H1 (cell line): ENCODE data around the gene LGALS9. TPM values are rescaled to one million over a fixed set of nuclear protein-coding genes. Genes with fewer than 3 reads are reported as not detected.

Experiments
- CTCF ChIA-PET: fragments of 300-600 bp; sonication (Branson Sonifier 250); formaldehyde crosslinking; loops from one replicate; lab custom pipeline; 2021; ENCODE audit not compliant: partially characterized antibody; lab: Charles Lee
- POLR2A ChIA-PET: fragments of 300-600 bp; sonication (Branson Sonifier 250); formaldehyde crosslinking; loops from one replicate; lab custom pipeline; 2021; ENCODE audit warnings: inconsistent platforms; ENCODE audit not compliant: partially characterized antibody; lab: Charles Lee
- DNase-seq, 2 experiments: peaks; one replicate each; pipeline versions ENCODE4 v3.0.0 to v3.0.0-alpha.2; 2010 to 2022; ENCODE audit warnings: low spot score in 2 of 2, low read depth in 1 of 2, mixed read lengths in 1 of 2
- FAIRE-seq: peaks from 2 replicates; lab custom pipeline; 2011; peaks lifted over from hg19 to GRCh38; lab: Jason Lieb, UNC
- H2AFZ ChIP-seq: 2 replicates; pipeline ENCODE4 v1.8.1; 2012; ENCODE audit warnings: low read length, inconsistent platforms
- H2AK5ac ChIP-seq: 2 replicates; pipeline ENCODE4 v1.6.1; 2013; ENCODE audit warnings: low read depth, low read length
- H2BK120ac ChIP-seq: replicated peaks from 2 replicates; pipeline ENCODE3; 2013; ENCODE audit warnings: low read depth, low read length, inconsistent platforms
- H2BK12ac ChIP-seq: 2 replicates; pipeline ENCODE4 v1.6.1; 2013; ENCODE audit warnings: low read depth, low read length
- H2BK15ac ChIP-seq: 2 replicates; pipeline ENCODE4 v1.6.1; 2013; ENCODE audit warnings: low read length
- H2BK20ac ChIP-seq: 2 replicates; pipeline ENCODE4 v1.6.1; 2013; ENCODE audit warnings: low read length
- H2BK5ac ChIP-seq: 2 replicates; pipeline ENCODE4 v1.6.1; 2013; ENCODE audit warnings: low read depth, low read length
- H3K14ac ChIP-seq: 2 replicates; pipeline ENCODE4 v1.6.1; 2013; ENCODE audit warnings: inconsistent platforms; ENCODE audit not compliant: insufficient read length
- H3K18ac ChIP-seq: 2 replicates; pipeline ENCODE4 v1.6.1; 2013; ENCODE audit warnings: low read length; ENCODE audit errors: extremely low read depth
- H3K23ac ChIP-seq: 2 replicates; pipeline ENCODE4 v1.6.1; 2013; ENCODE audit warnings: inconsistent platforms; ENCODE audit not compliant: insufficient read length
- H3K23me2 ChIP-seq: 2 replicates; pipeline ENCODE4 v1.6.1; 2013; ENCODE audit warnings: low read depth, low read length
- H3K27ac ChIP-seq: 2 replicates; pipeline ENCODE4 v1.6.1; 2011; ENCODE audit warnings: low read depth, low read length, inconsistent platforms
- H3K27me3 ChIP-seq, 4 experiments: replicated peaks in 1 of 4; 1 replicate in 1 of 4; 2 replicates in 3 of 4; pipeline versions ENCODE4 v1.6.1 to v1.8.1; 2011 to 2013; ENCODE audit warnings: low read length in 3 of 4, mild to moderate bottlenecking in 3 of 4, inconsistent platforms in 2 of 4, mixed read lengths in 2 of 4, moderate library complexity in 1 of 4; ENCODE audit not compliant: control insufficient read depth in 3 of 4, insufficient read depth in 3 of 4; ENCODE audit errors: extremely low read depth in 1 of 4
- H3K36me3 ChIP-seq, 4 experiments: 2 replicates each; pipeline versions ENCODE4 v1.6.1 to v1.8.1; 2011 to 2013; ENCODE audit warnings: mild to moderate bottlenecking in 4 of 4, low read length in 3 of 4, moderate library complexity in 2 of 4, control low read depth in 1 of 4, inconsistent platforms in 1 of 4; ENCODE audit not compliant: insufficient read depth in 4 of 4, control insufficient read depth in 2 of 4
- H3K4ac ChIP-seq: replicated peaks from 2 replicates; pipeline ENCODE3; 2013; ENCODE audit warnings: low read length, low read depth, mixed read lengths, inconsistent platforms; ENCODE audit not compliant: insufficient read length
- H3K4me1 ChIP-seq, 4 experiments: replicated peaks in 1 of 4; 1 replicate in 1 of 4; 2 replicates in 3 of 4; pipeline versions ENCODE4 v1.6.1 to v1.8.1; 2011 to 2013; ENCODE audit warnings: low read length in 3 of 4, inconsistent platforms in 2 of 4, mixed read lengths in 1 of 4; ENCODE audit not compliant: insufficient read depth in 4 of 4, control insufficient read depth in 3 of 4
- H3K4me2 ChIP-seq, 2 experiments: 2 replicates each; pipeline versions ENCODE4 v1.6.1 to v1.8.1; 2011 to 2013; ENCODE audit warnings: low read depth in 2 of 2, low read length in 2 of 2, control low read depth in 1 of 2, inconsistent platforms in 1 of 2, mild to moderate bottlenecking in 1 of 2; ENCODE audit not compliant: insufficient read depth in 1 of 2
- H3K4me3 ChIP-seq, 4 experiments: fragments of 200-600, 300-600 bp in 1 of 4; sonication (generic), shearing (Covaris generic), sonication (Bioruptor Twin) in 1 of 4; 2 replicates each; pipeline versions ENCODE4 v1.5.1 to v1.8.1; 2011 to 2016; ENCODE audit warnings: low read length in 4 of 4, low read depth in 3 of 4, control low read depth in 2 of 4, inconsistent platforms in 2 of 4, mild to moderate bottlenecking in 2 of 4, mixed read lengths in 1 of 4, moderate library complexity in 1 of 4; ENCODE audit not compliant: insufficient read depth in 2 of 4; ENCODE audit errors: extremely low read depth in 1 of 4
- H3K56ac ChIP-seq: replicated peaks from 2 replicates; pipeline ENCODE3; 2013; ENCODE audit warnings: low read depth, mild to moderate bottlenecking, mixed read lengths, low read length, inconsistent platforms; ENCODE audit not compliant: insufficient read length
- H3K79me1 ChIP-seq: 2 replicates; pipeline ENCODE4 v1.6.1; 2013; ENCODE audit warnings: low read depth, low read length, control low read depth
- H3K79me2 ChIP-seq, 2 experiments: 2 replicates each; pipeline versions ENCODE4 v1.6.1 to v1.8.1; 2012 to 2013; ENCODE audit warnings: low read length in 2 of 2, mild to moderate bottlenecking in 2 of 2, inconsistent platforms in 1 of 2; ENCODE audit not compliant: insufficient read depth in 2 of 2, control insufficient read depth in 1 of 2
- H3K9ac ChIP-seq, 4 experiments: replicated peaks in 1 of 4; 1 replicate in 1 of 4; 2 replicates in 3 of 4; pipeline versions ENCODE4 v1.6.1 to v1.8.1; 2011 to 2013; ENCODE audit warnings: low read depth in 3 of 4, low read length in 3 of 4, control low read depth in 2 of 4, mild to moderate bottlenecking in 2 of 4, moderate library complexity in 2 of 4, inconsistent platforms in 1 of 4; ENCODE audit errors: extremely low read depth in 1 of 4
- H3K9me3 ChIP-seq, 2 experiments: 2 replicates each; pipeline versions ENCODE4 v1.6.1 to v1.8.1; 2012 to 2013; ENCODE audit warnings: mild to moderate bottlenecking in 2 of 2, moderate library complexity in 2 of 2, control low read depth in 1 of 2, inconsistent platforms in 1 of 2, low read depth in 1 of 2, low read length in 1 of 2, mixed read lengths in 1 of 2; ENCODE audit not compliant: insufficient read depth in 2 of 2
- H4K20me1 ChIP-seq, 2 experiments: replicated peaks in 1 of 2; 2 replicates each; pipeline versions ENCODE3 to v1.8.1; 2011 to 2013; ENCODE audit warnings: inconsistent platforms in 2 of 2, low read length in 2 of 2, mild to moderate bottlenecking in 1 of 2; ENCODE audit not compliant: insufficient read depth in 2 of 2, control insufficient read depth in 1 of 2
- H4K5ac ChIP-seq: 2 replicates; pipeline ENCODE4 v1.6.1; 2013; ENCODE audit warnings: low read length, low read depth, mixed read lengths, inconsistent platforms; ENCODE audit not compliant: insufficient read length
- H4K8ac ChIP-seq: 2 replicates; pipeline ENCODE4 v1.8.0; 2013; ENCODE audit warnings: mild to moderate bottlenecking, moderate library complexity, low read length, inconsistent platforms; ENCODE audit not compliant: insufficient read depth; ENCODE audit errors: extremely low read depth
- H4K91ac ChIP-seq: replicated peaks from 2 replicates; pipeline ENCODE3; 2013; ENCODE audit warnings: low read length, mixed read lengths, inconsistent platforms; ENCODE audit not compliant: insufficient read length
- ATF2 ChIP-seq: IDR thresholded peaks from 2 replicates; pipeline ENCODE4 v1.6.1; 2012; ENCODE audit warnings: low read length, inconsistent platforms
- BACH1 ChIP-seq: IDR thresholded peaks from 2 replicates; pipeline ENCODE4 v1.6.1; 2012; ENCODE audit warnings: low read length, improper control_type of control experiment
- E2F6 ChIP-seq: IDR thresholded peaks from 2 replicates; pipeline ENCODE4 v1.6.1; 2012; ENCODE audit warnings: inconsistent platforms
- SAP30 ChIP-seq: fragments of 300-600 bp; sonication (generic); IDR thresholded peaks from 2 replicates; pipeline ENCODE4 v1.7.1; 2012; ENCODE audit warnings: low read length, moderate library complexity, mild to moderate bottlenecking, inconsistent platforms; ENCODE audit not compliant: insufficient read depth, insufficient replicate concordance
- TAF7 ChIP-seq: optimal IDR thresholded peaks from 2 replicates; pipeline ENCODE3; 2011; ENCODE audit warnings: low read depth, mild to moderate bottlenecking, inconsistent platforms, low read length, moderate library complexity, borderline replicate concordance
- WGBS, 2 experiments: shearing (Covaris generic) in 1 of 2; methylation state at CpG; one replicate each; pipeline versions ENCODE4 v1.1.6 to v1.1.7; 2013 to 2015; ENCODE audit warnings: low lambda C conversion rate in 2 of 2, mixed read lengths in 2 of 2, inconsistent platforms in 1 of 2, low coverage in 1 of 2, missing lambda C conversion rate in 1 of 2; ENCODE audit not compliant: insufficient replicate concordance in 2 of 2, insufficient coverage in 1 of 2, insufficient read length in 1 of 2; ENCODE audit errors: extremely low coverage in 1 of 2, missing lambda C conversion rate in 1 of 2; 5-methylcytosine and 5-hydroxymethylcytosine counted together
- polyA plus RNA-seq, 7 experiments: library from polyadenylated mRNA; depleted of rRNA in 3 of 7; stranded (reverse) in 5 of 7; unstranded in 2 of 7; fragments of >200 nt in 5 of 7; fragments of 200-250 nt in 2 of 7; gene quantifications; 1 replicate in 5 of 7; 2 replicates in 1 of 7; 4 replicates in 1 of 7; pipeline versions ENCODE4 v1.2.1 to v1.2.3, GENCODE V29; 2011 to 2013; ENCODE audit warnings: missing spikeins in 2 of 7, mixed read lengths in 2 of 7
- total RNA-seq: library from RNA; stranded (reverse); fragmentation: NEBNext Ultra II Directional; extraction: Animal tissue kit (Norgen Biotek cat#: 25700); gene quantifications from 2 replicates; pipeline ENCODE4 v1.2.1, GENCODE V29; 2021

LGALS9 gene
- total and polyA plus RNA-seq, 2 of the 8 experiments (the other 6 are each of a cell fraction or from before 2014, with no cell fraction given): 0.95 to 1.7 TPM

- Histone ChIP-seq H2BK15ac (no peak overlapping the region), H2BK12ac (no peak overlapping the region), H2BK20ac (no peak overlapping the region), H4K8ac (no peak overlapping the region), H3K23ac (no peak overlapping the region), H3K79me1 (no peaks in the 10 kb centered on the region), H3K4me1 (0 out of 7 replicates have a peak, but pooled peaks cover 0 to 2% (median 0%) of the 10 kb centered on the region in 4 experiments), H3K27me3 (no peaks in the 10 kb centered on the region), H3K23me2 (no peaks in the 10 kb centered on the region), H2AK5ac (no peak overlapping the region), H4K5ac (no peak overlapping the region), H3K18ac (no peak overlapping the region), H3K27ac (no peak overlapping the region), H3K4me2 (no peak overlapping the region), H3K36me3 (no peaks in the 10 kb centered on the region; a peak in 3 of 8 replicates), H4K91ac (no peak overlapping the region), H3K14ac (no peak overlapping the region), H3K9ac (no peak overlapping the region), H2BK5ac (no peak overlapping the region; the same call in 1 of the 2 replicates), H3K56ac (no peak overlapping the region), H4K20me1 (peaks cover 0 to 2% of the 10 kb centered on the region in 2 experiments), H3K4ac (no peak overlapping the region), H2AFZ (no peak overlapping the region), H3K9me3 (no peaks in the 10 kb centered on the region), H2BK120ac (no peak overlapping the region), H3K4me3 (no peak overlapping the region), H3K79me2 (no peaks in the 10 kb centered on the region)
- WGBS, 2 experiments: 95% methylated on average over 15 of the region's 15 CpGs; no CpG with 5 or more reads in 1 of the 2 experiments
- POLR2A ChIA-PET: interaction anchor here (1.4 kb wide), 1 partner anchor 8 kb away, joined by 3 read pairs; no protein-coding TSS in a partner anchor
- FAIRE-seq (no peak), DNase-seq (no peak)
- CTCF ChIA-PET: interaction anchor here (0.8 to 13.3 kb wide), 8 partner anchors 8 to 234 kb away, joined by 3 to 150 read pairs (median 6); no protein-coding TSS in a partner anchor
- TF ChIP-seq BACH1: no peak
- TF ChIP-seq ATF2: no peak
- TF ChIP-seq SAP30: no peak
- no peak for TF ChIP-seq E2F6
- TF ChIP-seq TAF7: no peak
Observed at GRCh38 chr17:27588354-27588753, 42.6 kb upstream of the LGALS9 start.
